Measurements from ENCODE around the gene ZNF408. TPM values are rescaled to one million over a fixed set of nuclear protein-coding genes. Genes with fewer than 3 reads are reported as not detected.

ZNF408 gene
- total and polyA plus RNA-seq, 2 of the 13 experiments (the other 11 are each of a cell fraction or from before 2014, with no cell fraction given) = 11.2 to 12.5 TPM

DNA sequence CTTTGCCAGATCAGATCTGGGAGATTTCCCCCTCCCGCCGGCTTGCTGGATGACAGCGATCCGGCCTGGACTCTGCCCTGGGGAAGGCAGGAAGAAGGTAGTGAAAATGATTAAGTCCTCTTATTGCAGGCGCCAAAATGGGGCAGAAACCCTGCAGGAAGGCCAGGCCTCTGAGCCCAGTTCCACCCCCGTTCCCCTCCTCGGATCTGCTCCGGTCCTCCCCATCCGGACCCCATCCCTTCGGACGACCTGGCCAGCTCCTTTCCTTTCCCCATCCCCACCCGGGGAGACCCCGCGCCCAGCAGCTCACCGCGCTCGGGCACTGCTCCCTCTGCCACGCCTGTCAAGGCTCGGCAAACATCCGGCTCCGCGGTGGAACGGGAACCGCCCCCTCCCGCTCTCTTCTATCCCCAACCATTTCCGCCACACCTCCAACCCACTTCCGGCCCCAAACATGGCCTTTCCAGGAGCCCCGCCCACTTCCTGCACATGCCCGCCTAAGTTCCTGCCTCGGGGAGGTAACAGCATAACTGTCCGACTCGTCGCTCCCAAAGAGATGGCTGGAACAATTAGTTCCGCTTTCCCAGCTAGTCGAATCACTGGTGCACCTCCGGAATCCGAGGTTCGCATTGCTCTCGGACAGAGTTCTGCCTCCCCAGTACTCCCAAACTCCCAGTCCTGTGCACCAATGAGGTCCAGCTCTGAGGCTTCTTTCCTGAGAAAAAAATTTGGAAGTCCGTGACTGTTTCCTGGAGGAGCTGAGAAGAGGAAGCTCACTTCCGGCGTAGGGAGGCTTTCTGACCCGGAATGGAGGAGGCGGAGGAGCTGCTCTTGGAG lies at the start of gene ZNF408, which contains the start of gene ARHGAP1 (continued):
- TF ChIP-seq, protein P1, sequence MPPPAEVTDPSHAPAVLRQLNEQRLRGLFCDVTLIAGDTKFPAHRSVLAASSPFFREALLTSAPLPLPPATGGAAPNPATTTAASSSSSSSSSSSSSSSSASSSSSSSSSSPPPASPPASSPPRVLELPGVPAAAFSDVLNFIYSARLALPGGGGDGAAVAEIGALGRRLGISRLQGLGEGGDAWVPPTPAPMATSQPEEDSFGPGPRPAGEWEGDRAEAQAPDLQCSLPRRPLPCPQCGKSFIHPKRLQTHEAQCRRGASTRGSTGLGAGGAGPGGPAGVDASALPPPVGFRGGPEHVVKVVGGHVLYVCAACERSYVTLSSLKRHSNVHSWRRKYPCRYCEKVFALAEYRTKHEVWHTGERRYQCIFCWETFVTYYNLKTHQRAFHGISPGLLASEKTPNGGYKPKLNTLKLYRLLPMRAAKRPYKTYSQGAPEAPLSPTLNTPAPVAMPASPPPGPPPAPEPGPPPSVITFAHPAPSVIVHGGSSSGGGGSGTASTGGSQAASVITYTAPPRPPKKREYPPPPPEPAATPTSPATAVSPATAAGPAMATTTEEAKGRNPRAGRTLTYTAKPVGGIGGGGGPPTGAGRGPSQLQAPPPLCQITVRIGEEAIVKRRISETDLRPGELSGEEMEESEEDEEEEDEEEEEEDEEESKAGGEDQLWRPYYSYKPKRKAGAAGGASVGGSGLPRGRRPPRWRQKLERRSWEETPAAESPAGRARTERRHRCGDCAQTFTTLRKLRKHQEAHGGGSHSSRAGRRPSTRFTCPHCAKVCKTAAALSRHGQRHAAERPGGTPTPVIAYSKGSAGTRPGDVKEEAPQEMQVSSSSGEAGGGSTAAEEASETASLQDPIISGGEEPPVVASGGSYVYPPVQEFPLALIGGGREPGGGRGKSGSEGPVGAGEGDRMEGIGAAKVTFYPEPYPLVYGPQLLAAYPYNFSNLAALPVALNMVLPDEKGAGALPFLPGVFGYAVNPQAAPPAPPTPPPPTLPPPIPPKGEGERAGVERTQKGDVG (CRISPR knock-in tag; IDR thresholded peaks at IDR 0.05; ENCODE audit: borderline replicate concordance) = peak; percentile 81; the same call in 1 of the 2 replicates
- peak; percentile 92 for TF ChIP-seq MYC (CRISPR knock-in tag; IDR thresholded peaks at IDR 0.05; ENCODE audit: borderline replicate concordance)
- TF ChIP-seq ZNF687 (CRISPR knock-in tag; IDR thresholded peaks at IDR 0.05) = peak; percentile 92
- no peak for TF ChIP-seq HIVEP1 (CRISPR knock-in tag; IDR thresholded peaks at IDR 0.05)
- peak; percentile 80 for TF ChIP-seq KMT2B (CRISPR knock-in tag; IDR thresholded peaks at IDR 0.05)
- TF ChIP-seq, protein P2, sequence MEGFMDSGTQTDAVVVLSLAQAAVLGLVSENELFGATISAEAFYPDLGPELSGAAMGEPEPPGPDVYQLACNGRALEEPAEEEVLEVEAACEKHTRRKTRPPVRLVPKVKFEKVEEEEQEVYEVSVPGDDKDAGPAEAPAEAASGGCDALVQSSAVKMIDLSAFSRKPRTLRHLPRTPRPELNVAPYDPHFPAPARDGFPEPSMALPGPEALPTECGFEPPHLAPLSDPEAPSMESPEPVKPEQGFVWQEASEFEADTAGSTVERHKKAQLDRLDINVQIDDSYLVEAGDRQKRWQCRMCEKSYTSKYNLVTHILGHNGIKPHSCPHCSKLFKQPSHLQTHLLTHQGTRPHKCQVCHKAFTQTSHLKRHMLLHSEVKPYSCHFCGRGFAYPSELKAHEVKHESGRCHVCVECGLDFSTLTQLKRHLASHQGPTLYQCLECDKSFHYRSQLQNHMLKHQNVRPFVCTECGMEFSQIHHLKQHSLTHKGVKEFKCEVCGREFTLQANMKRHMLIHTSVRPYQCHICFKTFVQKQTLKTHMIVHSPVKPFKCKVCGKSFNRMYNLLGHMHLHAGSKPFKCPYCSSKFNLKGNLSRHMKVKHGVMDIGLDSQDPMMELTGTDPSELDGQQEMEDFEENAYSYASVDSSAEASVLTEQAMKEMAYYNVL (CRISPR knock-in tag; IDR thresholded peaks at IDR 0.05; ENCODE audit: borderline replicate concordance) = peak; percentile 73; the same call in 1 of the 2 replicates
- TF ChIP-seq HIC2 (CRISPR knock-in tag; IDR thresholded peaks at IDR 0.05; ENCODE audit: low read depth) = peak; percentile 50; the same call in 1 of the 2 replicates
- no peak for TF ChIP-seq ZBTB42 (CRISPR knock-in tag; IDR thresholded peaks at IDR 0.05)
- 0 out of 2 replicates have a peak, but pooled peaks have one; percentile 66 for TF ChIP-seq ZNF354B (CRISPR knock-in tag; IDR thresholded peaks at IDR 0.05)
- peak; percentile 74 for TF ChIP-seq TEAD3 (CRISPR knock-in tag; optimal IDR thresholded peaks at IDR 0.05; ENCODE audit: borderline replicate concordance)
- no peak for TF ChIP-seq ZNF260 (CRISPR knock-in tag; IDR thresholded peaks at IDR 0.05; ENCODE audit: borderline replicate concordance, low read depth)
- TF ChIP-seq NONO (IDR thresholded peaks at IDR 0.05) = no peak
- peak; percentile 90 for TF ChIP-seq NONO (CRISPR knock-in tag; conservative IDR thresholded peaks at IDR 0.05)
